ENCODE results near the gene SZRD1. TPM values are rescaled to one million over a fixed set of nuclear protein-coding genes. Genes with fewer than 3 reads are reported as not detected.

SZRD1 gene
- total RNA-seq, 1 donor, result 97.9 TPM

DNA sequence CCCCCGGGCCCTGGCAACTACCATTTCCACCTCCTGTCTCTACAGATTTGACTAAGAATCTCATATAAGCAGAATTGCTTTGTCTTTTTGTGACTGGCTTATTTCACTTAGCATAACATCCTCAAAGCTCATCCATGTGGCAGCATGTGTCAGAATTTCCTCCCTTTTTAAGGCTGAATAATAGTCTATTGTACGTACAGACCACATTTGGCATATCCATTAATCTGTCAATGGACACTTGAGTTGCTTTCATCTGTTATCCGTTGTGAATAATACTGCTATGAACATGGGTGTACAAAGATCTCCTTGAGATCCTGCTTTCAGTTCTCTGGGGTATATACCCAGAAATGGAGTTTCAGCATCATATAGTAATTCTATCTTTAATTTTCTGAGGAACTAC, 46.1 kb downstream of the SZRD1 start:
- DNase-seq (ENCODE audit: low read depth), result no peak
- TF ChIP-seq, protein P1, sequence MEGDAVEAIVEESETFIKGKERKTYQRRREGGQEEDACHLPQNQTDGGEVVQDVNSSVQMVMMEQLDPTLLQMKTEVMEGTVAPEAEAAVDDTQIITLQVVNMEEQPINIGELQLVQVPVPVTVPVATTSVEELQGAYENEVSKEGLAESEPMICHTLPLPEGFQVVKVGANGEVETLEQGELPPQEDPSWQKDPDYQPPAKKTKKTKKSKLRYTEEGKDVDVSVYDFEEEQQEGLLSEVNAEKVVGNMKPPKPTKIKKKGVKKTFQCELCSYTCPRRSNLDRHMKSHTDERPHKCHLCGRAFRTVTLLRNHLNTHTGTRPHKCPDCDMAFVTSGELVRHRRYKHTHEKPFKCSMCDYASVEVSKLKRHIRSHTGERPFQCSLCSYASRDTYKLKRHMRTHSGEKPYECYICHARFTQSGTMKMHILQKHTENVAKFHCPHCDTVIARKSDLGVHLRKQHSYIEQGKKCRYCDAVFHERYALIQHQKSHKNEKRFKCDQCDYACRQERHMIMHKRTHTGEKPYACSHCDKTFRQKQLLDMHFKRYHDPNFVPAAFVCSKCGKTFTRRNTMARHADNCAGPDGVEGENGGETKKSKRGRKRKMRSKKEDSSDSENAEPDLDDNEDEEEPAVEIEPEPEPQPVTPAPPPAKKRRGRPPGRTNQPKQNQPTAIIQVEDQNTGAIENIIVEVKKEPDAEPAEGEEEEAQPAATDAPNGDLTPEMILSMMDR (IDR thresholded peaks at IDR 0.05; ENCODE audit: insufficient read depth, low read length), result no peak
- H3K4me3 ChIP-seq (ENCODE audit: low read depth, low read length), result no peak overlapping the region

DNA sequence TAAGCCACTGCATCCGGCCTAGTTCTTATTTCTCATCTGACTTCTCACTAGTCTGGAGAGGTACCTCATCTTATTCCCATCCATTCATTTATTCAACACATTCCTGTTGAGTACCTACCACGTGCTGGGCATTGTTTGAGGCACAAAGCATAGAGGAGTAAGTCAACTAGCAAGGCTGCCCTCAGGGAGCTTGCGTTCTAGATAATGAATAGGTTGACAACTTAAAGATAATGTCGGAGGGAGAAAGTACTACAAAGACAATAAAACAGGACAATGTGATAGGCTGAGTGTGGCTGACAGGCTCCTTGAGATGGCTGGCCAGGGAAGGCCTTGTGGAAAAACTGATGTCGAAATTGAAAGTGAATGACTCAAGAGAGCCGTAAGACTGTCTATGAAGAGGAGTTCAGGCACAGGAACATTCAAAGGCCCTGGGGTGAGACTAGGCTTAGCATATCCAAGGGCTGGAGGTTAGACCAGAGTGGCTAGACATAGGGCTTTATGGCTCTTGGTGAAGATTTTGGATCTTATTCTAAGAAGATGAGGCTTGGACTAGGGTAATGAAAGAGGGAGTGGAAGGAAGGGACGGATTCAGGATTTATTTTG, 51.9 kb downstream of the SZRD1 start:
- TF ChIP-seq, protein P1 (IDR thresholded peaks at IDR 0.05; ENCODE audit: insufficient read depth, low read length), result no peak
- no peak for DNase-seq (ENCODE audit: low read depth)
- no peak overlapping the region for H3K4me3 ChIP-seq (ENCODE audit: low read depth, low read length)

DNA sequence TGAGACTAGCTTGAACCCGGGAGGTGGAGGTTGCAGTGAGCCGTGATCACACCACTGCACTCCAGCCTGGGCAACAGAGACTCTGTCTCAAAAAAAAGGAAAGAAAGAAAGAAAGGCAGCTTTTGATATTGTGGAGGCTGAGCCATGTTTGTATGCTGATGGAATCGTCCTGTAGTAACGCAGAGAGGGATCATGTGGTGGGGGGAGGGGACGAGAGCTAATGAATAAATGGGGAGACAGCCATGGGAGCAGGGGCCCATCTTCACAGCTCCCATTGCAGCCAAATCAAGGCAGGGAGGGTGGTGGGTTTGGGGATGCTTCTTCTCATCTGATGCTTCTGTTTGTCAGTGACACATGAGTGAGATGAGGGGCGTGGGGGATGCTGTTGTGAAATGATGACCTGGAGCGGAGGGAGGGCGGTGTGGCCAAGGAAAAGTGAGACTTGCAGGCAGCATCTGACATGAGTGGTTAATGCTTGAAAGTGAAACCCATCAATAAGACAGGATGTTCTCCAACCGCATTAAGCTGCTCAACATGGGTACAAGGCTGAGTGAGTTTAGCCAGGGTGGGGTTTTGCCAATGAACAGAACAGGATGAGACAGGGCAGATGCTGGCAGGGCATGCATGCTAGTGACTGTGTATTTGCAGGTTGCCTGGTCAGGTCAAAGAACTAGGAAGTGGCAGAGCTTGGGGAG, 53.5 kb downstream of the SZRD1 start:
- no peak for DNase-seq (ENCODE audit: low read depth)
- TF ChIP-seq, protein P1 (IDR thresholded peaks at IDR 0.05; ENCODE audit: insufficient read depth, low read length), result no peak
- no peak overlapping the region for H3K4me3 ChIP-seq (ENCODE audit: low read depth, low read length)

DNA sequence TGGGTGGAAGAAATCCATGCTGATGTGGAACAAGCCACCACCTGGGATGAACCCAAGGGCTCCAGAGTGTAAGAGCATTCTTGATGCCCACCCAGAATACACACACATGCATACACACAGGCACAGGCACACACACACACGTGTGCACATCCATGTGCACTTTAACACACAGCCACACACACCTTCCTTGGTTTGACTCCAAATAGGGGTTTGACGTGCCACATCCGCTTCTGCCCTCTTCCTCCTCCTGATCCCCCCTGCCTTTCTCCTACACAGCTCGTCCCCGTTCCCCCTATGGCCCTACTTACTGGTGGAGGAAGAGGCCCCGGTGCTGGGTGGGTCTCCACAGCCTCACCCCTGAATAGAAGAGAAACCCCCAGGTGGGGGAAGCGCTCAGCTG, 54.2 kb downstream of the SZRD1 start:
- TF ChIP-seq, protein P1 (IDR thresholded peaks at IDR 0.05; ENCODE audit: insufficient read depth, low read length), result no peak
- no peak for DNase-seq (ENCODE audit: low read depth)
- H3K4me3 ChIP-seq (ENCODE audit: low read depth, low read length), result no peak overlapping the region

DNA sequence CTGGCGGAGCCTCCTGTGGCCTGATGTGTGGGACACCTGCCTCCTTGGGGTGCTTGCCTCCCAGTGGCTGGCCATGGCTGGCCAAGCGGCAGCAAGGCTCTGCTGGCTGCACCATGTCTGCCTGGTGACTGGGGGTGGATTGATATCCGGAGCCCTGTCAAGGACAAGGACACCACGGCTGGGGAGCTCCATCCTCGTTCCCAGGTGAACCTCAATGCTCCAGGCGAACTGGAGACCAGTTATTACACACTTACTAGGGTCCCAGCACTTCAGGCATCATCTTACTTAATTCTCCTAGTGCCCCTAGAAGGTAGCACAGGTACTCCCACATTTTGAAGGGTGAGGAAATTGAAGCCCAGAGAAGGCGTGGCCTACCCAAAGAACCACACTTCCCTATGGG, 55.0 kb downstream of the SZRD1 start:
- TF ChIP-seq, protein P1 (IDR thresholded peaks at IDR 0.05; ENCODE audit: insufficient read depth, low read length), result no peak
- no peak for DNase-seq (ENCODE audit: low read depth)
- no peak overlapping the region for H3K4me3 ChIP-seq (ENCODE audit: low read depth, low read length)

DNA sequence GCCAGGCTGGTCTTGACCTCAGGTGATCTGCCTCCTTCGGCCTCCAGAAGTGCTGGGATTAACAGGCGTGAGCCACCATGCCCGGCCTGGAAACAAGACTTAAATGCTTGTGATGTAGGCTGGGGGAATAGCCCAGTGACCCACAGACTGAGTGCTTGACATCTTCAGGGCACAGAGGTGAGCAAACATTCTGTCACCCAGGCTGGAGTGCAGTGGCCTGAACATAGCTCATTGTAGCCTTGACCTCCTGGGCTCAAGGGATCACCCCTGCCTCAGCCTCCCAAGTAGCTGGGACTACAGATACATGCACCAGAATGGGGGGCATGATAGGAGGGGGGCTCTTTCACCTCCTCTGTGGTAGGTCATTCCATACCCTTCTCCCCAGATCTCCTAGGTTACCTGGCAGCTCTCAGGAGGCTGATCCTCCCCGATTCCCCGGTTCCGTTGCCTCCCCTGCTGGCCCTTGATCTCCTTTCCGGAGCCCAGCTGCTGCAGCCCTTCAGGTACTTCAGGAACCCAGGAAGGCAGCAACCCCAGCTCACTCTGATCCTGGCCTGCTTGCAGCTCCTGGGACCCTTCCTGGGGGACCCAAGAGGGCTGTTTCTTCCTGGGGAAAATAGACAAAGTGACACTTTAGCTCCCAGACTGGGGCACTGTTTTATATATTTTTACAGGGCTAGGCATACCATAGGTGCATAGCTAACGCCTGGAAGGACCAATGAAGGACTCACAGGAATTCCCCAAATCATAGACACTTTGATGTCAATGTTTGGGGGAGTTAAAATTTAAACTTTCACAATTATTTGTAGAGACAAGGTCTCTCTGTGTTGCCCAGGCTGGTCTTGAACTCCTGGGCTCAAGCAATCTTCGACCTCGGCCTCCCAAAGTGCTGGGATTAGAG, 58.3 kb downstream of the SZRD1 start:
- TF ChIP-seq, protein P1 (IDR thresholded peaks at IDR 0.05; ENCODE audit: insufficient read depth, low read length), result no peak
- DNase-seq (ENCODE audit: low read depth), result no peak
- H3K4me3 ChIP-seq (ENCODE audit: low read depth, low read length), result no peak overlapping the region
